HG03064 (cell line): Measurements from ENCODE around the gene PRKN.
"Not testable (repeated sequence)": the region's sequence is repeated elsewhere in the genome, so short reads cannot be mapped to it uniquely, and the experiment has no call there.

ENCODE experiments used
- ATAC-seq: cut with Tn5 transposase; IDR thresholded peaks from one replicate; pipeline ENCODE4 v1.9.1; 2021; ENCODE audit warnings: low read depth; ENCODE audit not compliant: unreplicated experiment

Gene PRKN

DNA sequence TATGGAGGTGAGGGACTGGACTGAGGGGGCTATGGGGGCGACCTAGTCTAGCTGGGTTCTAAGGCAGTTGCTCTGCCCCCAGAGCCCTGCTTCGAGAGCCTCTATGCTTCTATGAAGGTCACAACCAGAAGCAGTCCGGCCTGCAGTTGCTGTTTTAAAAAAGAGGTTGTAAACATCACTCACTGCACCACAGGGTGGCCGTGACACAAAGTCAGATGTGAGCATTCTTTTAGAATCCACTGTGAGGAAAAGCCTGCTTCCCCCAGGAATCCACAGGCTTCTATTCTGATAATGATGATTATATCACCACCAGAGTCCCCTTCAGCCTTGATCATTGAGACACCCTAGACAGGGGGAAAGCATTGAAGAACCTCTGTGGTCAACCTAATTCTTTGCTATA, 1224.0 kb downstream of the PRKN start:
- no peak for ATAC-seq

DNA sequence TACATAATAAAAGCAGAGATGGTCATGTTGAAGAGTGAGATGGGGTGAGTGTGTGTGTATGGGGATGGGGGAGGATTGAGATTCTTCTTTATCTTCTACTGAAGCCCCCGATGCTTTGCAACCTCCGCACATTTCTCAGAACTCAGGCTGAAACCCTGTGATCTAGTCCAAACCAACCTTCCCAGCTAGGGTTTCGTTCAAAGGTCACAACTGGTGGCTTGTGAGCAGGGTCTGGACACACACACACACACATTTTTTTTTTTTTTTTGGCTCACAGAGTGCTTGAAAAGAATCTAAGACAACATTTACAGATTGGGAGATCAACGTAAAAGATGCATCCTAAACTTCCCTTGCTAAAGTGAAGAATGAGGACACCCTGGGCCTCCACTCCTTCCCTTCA, 1228.7 kb downstream of the PRKN start:
- no peak for ATAC-seq

GRCh38 chr6:161498359-161498758, 1229.2 kb downstream of the PRKN start:
- no peak for ATAC-seq

GRCh38 chr6:161496941-161497340, 1230.6 kb downstream of the PRKN start:
- ATAC-seq: no peak

GRCh38 chr6:161496271-161496670, 1231.3 kb downstream of the PRKN start:
- ATAC-seq: not testable (repeated sequence)

DNA sequence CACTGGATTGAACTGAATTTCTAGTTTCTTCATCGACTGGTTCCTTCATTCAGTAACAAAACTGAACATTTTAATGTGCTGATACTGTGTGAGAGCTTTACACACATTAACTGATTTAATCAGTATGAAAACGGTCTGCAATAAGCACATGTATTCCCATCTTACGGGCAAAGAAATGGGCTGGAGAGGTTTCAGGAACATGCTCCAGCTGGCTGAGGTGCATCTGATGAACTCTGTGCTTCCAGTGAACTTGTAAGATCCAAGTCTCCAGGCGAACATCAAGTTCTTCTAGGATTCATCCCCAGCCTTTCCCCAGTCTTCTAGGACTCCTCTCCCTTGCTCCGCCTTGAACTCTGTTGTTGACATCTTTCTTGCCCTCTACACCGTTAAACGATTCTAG, 1233.0 kb downstream of the PRKN start:
- ATAC-seq: no peak

DNA sequence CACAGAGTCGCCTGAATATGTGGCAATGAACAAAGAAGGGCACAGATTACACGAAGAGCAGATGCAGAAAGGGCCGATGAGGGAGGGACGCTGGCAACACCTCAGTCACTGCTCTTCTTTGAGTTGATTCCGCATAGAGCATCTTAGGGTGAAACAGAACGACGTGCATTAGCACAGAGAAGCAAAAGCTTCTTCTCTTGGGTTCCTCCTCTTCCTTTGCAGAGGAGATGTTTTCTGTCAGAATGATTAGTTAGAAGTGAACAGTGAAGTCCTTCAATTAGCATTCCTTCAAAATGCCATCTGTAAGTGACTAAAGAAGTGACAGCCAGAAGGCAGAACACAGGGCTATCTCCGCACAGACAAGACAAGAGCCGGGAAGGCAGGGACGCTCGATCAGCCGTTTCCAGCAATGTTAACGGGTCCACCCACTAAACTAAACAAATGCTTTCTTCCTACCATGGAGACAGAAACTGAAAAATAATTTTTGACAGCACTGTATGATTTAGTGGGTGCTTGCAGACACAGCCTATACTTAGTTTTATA, 1233.9 kb downstream of the PRKN start:
- no peak for ATAC-seq

DNA sequence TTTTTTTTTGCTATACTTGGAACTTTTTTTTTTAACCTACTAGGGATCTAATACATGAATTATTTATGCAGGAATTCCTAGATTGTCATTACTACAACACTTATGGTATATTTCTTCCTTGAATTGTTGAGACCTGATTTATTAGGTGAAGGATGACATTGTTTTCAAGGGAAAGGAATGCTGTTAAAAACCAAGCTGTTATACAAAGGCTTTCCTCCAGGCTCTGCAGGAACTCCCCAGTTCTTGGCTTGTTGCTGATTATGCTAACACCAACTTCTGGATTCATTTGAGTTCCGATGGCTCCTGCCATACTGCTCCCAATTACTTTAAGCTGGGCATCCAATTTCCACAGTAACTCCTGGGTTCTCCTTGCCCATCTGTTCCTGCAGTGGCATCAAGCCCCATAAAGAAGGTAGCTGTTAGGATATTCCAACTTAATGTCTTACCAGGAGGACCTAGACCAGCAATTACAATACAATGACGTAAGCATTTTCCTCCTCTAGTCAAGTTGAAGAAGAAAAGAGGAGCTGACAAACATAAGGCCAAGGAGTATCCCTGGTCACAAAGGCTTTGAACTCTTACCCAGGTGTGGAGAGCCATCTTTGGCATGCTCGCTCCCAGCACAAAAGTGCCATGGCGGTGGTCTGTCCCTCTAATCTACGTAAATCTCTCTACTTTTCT, 1237.8 kb downstream of the PRKN start:
- ATAC-seq: no peak

- ATAC-seq: no peak
These were observed 1239.9 kb downstream of the PRKN start for GRCh38 chr6:161487694-161488093.

GRCh38 chr6:161487217-161487531, 1240.4 kb downstream of the PRKN start:
- no peak for ATAC-seq

DNA sequence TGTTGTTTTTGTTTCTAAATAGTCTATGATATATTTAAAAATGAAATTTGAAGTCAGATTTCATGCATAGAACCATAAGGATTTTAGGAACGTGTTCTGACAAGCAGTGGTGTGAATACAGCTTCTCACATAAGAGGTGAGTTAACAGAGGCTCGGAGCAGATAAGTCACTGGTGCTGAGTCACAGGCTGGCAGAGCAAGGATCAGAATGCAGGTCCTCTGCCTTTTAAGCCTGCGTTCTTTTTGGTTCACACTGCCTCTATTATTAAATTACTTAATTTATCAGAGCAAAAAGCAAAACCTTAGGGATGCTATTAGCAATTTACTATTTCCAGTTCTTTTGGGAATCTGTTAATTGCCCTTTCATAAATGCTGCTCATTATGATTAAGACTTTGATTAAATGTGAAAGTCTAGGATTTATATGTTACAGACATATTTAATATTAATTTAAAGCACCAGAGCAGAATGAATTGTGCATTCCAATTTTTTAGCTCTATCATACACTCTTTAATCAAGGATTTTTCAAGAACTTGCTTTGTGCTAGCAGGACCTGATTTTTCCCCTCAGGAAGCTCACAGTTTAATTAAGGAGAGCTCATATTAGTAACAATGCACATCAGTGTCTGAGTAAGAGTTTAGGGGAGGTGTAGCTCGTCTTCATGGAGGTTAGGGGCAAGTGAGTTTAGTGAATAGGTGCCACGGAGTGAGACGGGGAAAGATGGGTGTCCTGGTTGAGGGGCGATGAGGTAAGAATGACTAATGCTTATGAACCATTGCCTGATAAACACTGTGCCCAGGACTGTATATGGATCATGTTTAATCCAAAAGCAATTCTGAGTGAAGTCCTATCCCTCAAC, 1241.0 kb downstream of the PRKN start:
- ATAC-seq: no peak

DNA sequence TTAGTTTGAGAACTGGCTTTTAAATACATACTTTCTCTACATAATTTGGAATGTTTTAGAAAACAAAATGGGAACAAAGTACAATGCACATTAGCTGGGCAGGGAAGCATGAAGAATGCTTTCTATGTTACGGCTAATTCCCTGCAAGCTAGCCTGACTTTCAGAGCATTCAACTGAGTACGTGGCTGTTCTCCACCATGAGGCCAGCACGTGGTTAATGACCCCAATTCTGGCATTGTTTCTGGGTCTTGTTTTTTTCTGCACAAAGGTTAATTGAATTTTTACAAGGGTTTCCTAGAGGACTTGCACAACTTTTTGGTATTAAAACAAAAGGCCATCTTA, 1245.1 kb downstream of the PRKN start:
- no peak for ATAC-seq

DNA sequence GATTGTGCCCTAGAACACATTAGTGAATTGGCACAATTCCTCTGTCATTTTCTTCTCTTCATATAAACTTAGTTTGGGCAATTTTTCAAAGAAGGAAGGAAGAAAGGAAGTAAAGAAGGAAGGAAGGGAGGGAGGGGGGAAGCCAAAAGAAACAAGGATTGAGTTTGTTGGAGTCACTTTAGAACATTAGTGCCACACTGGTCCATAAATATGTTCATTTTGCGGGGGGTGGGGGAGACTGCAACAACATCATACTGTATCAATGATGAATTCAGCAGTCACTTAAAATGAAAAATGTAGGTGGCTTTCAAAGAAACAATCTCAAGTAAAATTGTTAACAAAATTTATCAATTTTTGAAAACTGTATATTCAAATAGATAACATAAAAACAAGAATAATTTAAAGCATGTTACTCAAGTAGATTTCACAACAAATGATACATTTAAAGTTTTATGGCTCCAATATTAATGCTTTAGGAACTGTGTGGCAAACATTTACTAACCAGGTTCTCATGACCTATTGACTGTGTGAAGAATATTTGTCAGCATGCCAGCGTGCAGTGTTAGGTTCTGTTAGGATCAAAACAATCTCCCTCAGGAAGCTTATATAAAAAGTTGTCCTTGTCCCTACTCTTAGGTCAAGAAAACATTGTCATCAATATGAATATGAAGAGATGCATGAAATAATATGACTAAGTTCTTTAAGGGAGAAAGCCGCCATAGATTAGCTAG, 1245.6 kb downstream of the PRKN start:
- no peak for ATAC-seq

DNA sequence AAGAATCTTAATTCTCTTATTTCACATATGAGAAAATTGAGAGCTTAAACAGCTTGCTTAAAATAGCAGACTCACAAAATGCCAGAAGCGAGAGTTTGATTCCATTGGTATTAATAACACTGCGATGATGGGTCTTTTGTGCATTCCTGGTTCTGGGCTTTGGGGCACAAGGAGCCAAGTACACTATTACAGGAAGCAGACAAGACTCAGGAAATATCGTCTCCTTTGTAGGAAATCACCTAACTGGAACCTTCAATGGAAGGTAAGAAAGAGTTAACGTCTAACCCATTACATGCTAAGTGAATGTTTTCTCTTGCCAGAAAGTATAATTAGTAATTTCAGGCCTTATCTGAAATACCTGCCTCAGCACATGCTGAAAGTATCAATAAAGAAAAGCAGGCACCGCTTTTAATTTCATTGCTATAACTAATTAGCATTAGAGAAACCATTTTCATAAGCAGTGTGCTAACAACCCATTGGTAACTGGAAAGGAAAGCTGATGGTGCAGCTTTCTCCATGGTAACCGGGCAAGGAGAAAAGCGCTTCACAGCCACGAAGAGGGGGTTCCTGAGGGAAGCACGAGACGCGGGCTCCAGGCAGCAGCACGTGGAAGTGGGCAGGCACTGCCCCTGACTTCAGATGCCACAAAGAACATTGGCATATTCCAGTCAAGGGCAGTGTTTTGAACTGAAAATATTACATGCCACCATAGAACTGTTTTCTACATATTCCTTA, 1247.0 kb downstream of the PRKN start:
- ATAC-seq: no peak

GRCh38 chr6:161479376-161479775, 1248.2 kb downstream of the PRKN start:
- ATAC-seq: no peak

DNA sequence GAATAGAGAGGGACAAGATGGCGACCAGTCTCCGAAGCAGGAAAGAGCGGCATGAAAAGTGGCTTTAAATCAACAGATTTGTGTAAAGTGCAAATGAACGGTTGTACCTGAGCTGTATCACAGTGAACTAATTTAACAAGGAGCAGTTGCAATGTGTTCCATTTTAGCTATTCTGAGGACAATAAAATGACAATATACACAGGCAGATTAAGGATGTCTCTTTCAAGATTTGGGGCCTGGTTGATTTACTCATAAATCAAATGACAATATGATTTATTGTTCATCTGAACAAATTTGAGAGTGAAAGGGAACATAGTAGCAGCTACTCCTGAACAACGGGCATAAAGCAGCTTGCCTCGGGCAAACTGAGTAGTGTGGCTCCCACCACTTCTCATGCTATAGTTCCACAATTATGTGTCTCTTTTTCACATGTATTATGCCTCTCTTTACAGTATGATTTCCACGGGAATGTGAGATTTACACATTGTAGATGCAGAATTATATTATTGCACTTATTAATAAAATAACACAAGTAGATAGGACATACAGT, 1249.6 kb downstream of the PRKN start:
- no peak for ATAC-seq

- no peak for ATAC-seq
These were observed 1250.9 kb downstream of the PRKN start for GRCh38 chr6:161476711-161477110.

- no peak for ATAC-seq
These were observed 1262.2 kb downstream of the PRKN start for GRCh38 chr6:161465403-161465802.

GRCh38 chr6:161463071-161463470, 1264.5 kb downstream of the PRKN start:
- ATAC-seq: no peak

GRCh38 chr6:161462148-161462547, 1265.4 kb downstream of the PRKN start:
- no peak for ATAC-seq
